Endothelial cell (in vitro differentiated cells): ENCODE results near the gene MVB12A. TPM values are rescaled to one million over a fixed set of nuclear protein-coding genes. Genes with fewer than 3 reads are reported as not detected.

Source experiments
- DNase-seq: peaks from one replicate; pipeline ENCODE4 v3.0.0; 2021; ENCODE audit warnings: low spot score
- H3K27ac Mint-ChIP-seq: one replicate; pipeline ENCODE4 v1.8.0; 2021; ENCODE audit warnings: mixed read lengths, inconsistent platforms; ENCODE audit not compliant: unreplicated experiment
- H3K27me3 Mint-ChIP-seq: one replicate; pipeline ENCODE4 v1.8.0; 2021; ENCODE audit warnings: mild to moderate bottlenecking, moderate library complexity, mixed read lengths, inconsistent platforms; ENCODE audit not compliant: unreplicated experiment
- H3K36me3 Mint-ChIP-seq: one replicate; pipeline ENCODE4 v1.8.0; 2021; ENCODE audit warnings: mild to moderate bottlenecking, low read depth, mixed read lengths, inconsistent platforms; ENCODE audit not compliant: unreplicated experiment
- H3K4me1 Mint-ChIP-seq: one replicate; pipeline ENCODE4 v1.8.0; 2021; ENCODE audit warnings: mild to moderate bottlenecking, mixed read lengths, inconsistent platforms; ENCODE audit not compliant: unreplicated experiment
- H3K4me3 Mint-ChIP-seq: one replicate; pipeline ENCODE4 v1.8.0; 2021; ENCODE audit warnings: mild to moderate bottlenecking, mixed read lengths, inconsistent platforms; ENCODE audit not compliant: unreplicated experiment
- H3K9me3 Mint-ChIP-seq: one replicate; pipeline ENCODE4 v1.8.0; 2021; ENCODE audit warnings: mixed read lengths, inconsistent platforms; ENCODE audit not compliant: unreplicated experiment
- total RNA-seq: library from RNA; stranded (reverse); fragmentation: NEBNext Ultra II Directional; extraction: Animal tissue kit (Norgen Biotek cat#: 25700); gene quantifications from one replicate; pipeline ENCODE4 v1.2.1, GENCODE V29; 2021; ENCODE audit not compliant: unreplicated experiment
- TF ChIP-seq, protein P1 (sequence below): fragments of 200-600 bp; sonication (generic); IDR thresholded peaks from one replicate; pipeline ENCODE4 v1.5.0; 2021; ENCODE audit warnings: antibody characterized with exemption; ENCODE audit not compliant: unreplicated experiment

Gene MVB12A
- total RNA-seq, 1 donor from 2014 or later = 107 TPM

DNA sequence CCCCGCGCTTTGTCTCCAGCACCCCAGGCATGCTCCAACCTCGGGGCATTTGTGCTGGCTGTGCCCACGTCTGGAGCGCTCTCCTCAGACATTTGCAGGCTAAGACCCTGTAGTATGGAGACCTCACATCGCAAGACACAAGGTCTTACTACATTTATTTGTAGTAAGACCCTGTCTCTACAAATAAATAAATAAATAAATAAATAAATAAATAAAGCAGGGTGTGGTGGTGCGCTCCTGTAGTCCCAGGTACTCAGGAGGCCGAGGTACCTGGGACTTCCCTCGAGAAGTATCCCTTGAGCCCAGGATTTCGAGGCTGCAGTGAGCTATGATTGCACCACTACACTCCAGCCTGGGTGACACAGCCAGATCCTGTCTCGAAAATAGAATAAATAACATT, 36.3 kb downstream of the MVB12A start:
- Mint-ChIP-seq H3K36me3 (no peaks in the 10 kb centered on the region), H3K4me3 (no peak overlapping the region), H3K9me3 (no peaks in the 10 kb centered on the region), H3K27me3 (peaks cover 6% of the 10 kb centered on the region), H3K27ac (no peak overlapping the region), H3K4me1 (no peaks in the 10 kb centered on the region)
- DNase-seq = no peak
- TF ChIP-seq, protein P1, sequence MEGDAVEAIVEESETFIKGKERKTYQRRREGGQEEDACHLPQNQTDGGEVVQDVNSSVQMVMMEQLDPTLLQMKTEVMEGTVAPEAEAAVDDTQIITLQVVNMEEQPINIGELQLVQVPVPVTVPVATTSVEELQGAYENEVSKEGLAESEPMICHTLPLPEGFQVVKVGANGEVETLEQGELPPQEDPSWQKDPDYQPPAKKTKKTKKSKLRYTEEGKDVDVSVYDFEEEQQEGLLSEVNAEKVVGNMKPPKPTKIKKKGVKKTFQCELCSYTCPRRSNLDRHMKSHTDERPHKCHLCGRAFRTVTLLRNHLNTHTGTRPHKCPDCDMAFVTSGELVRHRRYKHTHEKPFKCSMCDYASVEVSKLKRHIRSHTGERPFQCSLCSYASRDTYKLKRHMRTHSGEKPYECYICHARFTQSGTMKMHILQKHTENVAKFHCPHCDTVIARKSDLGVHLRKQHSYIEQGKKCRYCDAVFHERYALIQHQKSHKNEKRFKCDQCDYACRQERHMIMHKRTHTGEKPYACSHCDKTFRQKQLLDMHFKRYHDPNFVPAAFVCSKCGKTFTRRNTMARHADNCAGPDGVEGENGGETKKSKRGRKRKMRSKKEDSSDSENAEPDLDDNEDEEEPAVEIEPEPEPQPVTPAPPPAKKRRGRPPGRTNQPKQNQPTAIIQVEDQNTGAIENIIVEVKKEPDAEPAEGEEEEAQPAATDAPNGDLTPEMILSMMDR = no peak

DNA sequence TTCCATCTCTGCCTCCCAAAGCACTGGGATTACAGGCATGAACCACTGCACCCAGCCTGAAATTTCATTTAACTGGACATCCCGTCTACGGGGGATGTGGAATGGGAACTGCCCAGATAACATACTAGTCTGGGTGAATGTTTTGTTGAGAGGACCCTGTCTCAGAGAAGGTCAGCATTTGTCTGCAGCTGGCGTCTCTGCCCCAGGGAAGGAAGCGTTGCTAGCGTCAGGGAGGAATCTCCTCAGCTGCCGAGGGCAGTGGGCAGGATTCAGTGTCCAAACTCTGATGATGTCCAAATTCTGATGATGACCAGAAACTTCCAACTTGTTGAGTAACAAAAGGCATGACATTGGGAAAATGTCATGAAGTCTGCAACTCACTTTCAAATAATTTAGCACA, 37.8 kb downstream of the MVB12A start:
- DNase-seq = no peak
- no peak overlapping the region for H3K4me3 Mint-ChIP-seq
- no peak overlapping the region for H3K27ac Mint-ChIP-seq
- H3K4me1 Mint-ChIP-seq = no peaks in the 10 kb centered on the region
- TF ChIP-seq, protein P1 = no peak
- H3K27me3 Mint-ChIP-seq = peaks cover 6% of the 10 kb centered on the region
- H3K36me3 Mint-ChIP-seq = no peaks in the 10 kb centered on the region
- no peaks in the 10 kb centered on the region for H3K9me3 Mint-ChIP-seq

DNA sequence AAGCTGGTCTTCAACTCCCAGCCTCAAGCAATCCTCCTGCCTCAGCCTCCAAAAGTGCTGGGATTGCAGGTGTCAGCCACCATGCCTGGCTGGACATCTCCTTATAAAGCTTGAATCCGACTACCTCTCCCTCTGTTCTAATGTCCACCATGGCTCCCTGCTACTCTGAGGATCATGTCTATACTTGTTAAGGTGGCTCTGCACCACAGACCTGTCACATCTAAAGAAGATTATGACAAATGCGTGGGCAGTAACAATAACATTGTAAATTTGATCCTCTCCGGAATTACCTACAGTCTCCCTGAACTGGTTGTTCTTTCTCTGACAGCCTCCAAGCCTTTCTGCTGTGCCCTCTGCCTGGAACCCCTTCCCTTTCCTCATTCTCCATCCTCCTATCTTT, 39.1 kb downstream of the MVB12A start:
- no peak overlapping the region for H3K27ac Mint-ChIP-seq
- no peaks in the 10 kb centered on the region for H3K36me3 Mint-ChIP-seq
- DNase-seq = no peak
- TF ChIP-seq, protein P1 = no peak
- no peaks in the 10 kb centered on the region for H3K9me3 Mint-ChIP-seq
- no peaks in the 10 kb centered on the region for H3K4me1 Mint-ChIP-seq
- H3K4me3 Mint-ChIP-seq = no peak overlapping the region
- peaks cover 3% of the 10 kb centered on the region for H3K27me3 Mint-ChIP-seq

DNA sequence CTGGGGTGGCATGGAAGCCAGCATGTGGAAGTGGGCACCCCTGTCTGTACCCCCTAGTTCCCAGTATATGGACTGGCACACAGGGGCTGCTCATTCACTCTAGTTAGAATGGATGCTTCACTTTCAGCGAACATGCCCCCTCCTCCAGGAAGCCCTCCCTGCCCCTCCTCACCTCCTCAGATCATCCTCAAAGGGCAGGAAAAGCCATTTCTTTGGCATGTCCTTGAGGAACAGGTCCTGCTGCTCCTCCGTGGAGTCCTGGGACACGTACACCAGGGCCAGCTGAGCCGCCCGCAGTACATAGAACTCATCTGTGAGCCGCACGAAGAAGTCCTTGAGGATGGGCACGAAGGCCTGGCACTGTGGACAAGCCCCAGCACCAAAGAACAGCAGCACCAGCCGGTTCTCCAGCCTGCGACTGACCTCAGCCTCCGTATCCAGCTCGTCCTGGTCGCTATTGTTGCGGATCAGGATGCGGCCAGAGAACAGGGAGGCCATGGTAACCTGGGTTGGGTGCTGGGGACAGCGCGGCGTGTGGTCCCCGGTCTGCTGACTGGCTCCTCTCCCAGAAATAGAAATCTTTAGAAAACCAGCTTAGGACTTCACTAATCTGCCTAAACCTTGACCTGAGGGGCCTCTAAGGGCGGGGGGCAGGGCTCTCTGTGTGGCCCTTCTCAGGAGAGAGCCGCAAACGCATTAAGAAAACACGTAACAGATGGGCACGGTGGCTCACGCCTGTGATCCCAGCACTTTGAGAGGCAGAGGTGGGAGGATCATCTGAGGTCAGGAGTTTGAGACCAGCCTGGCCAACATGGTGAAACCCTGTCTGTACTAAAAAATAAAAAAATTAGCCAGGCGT, 40.8 kb downstream of the MVB12A start, which contains the start of gene NXNL1:
TSS of gene NXNL1 (minus strand) at position 555 of the 859 bp plus-strand sequence. CDS start at position 498, 57 bp downstream.
- TF ChIP-seq, protein P1 = no peak
- no peak for DNase-seq
- no peaks in the 10 kb centered on the region for H3K36me3 Mint-ChIP-seq
- no peaks in the 10 kb centered on the region for H3K4me1 Mint-ChIP-seq
- no peak within 1 kb of the TSS for H3K27ac Mint-ChIP-seq
- H3K9me3 Mint-ChIP-seq = no peaks in the 10 kb centered on the region
- no peak within 1 kb of the TSS for H3K4me3 Mint-ChIP-seq
- peaks cover 2% of the 10 kb centered on the region for H3K27me3 Mint-ChIP-seq

DNA sequence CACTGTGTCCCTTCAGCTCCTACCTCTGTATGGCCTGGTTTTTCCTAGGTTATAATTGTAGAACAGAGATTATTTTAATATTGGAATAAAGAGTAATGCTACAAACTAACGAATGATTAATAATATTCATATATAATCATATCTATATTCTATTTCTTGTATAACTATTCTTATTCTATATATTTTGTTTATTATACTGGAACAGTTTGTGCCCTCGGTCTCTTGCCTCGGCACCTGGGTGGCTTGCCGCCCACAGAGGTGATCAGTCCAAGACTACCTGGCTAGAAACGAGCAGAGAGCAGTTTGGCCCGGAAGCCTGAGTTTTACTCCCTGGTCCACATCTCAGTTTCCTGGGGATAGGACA, 46.6 kb downstream of the MVB12A start:
- TF ChIP-seq, protein P1 = no peak
- Mint-ChIP-seq H3K27ac (no peak overlapping the region), H3K27me3 (peaks cover 7% of the 10 kb centered on the region), H3K4me1 (peaks cover 24% of the 10 kb centered on the region), H3K36me3 (no peaks in the 10 kb centered on the region), H3K4me3 (no peak overlapping the region), H3K9me3 (no peaks in the 10 kb centered on the region)
- no peak for DNase-seq
